Stomach (tissue), 4 donors: ENCODE results near the gene RIN1.
A peak's percentile ranks its signal among the peaks of the same experiment; 100 is the strongest.

Experiments
- POLR2AphosphoS5 ChIP-seq, 3 donors: sonication (generic); formaldehyde crosslinking; IDR thresholded peaks; one replicate each; pipeline ENCODE4 v1.6.1; 2016; ENCODE audit warnings: antibody characterized with exemption in 3 of 3
- TF ChIP-seq, protein P1 (sequence below), 7 experiments: fragments of 450-650 bp in 4 of 7; fragments of 200-600 bp in 3 of 7; sonication (generic) in 3 of 7; IDR thresholded peaks; one replicate each; pipeline ENCODE4 v1.5.1; 2016 to 2019; ENCODE audit warnings: antibody characterized with exemption in 7 of 7, control low read depth in 2 of 7, mild to moderate bottlenecking in 1 of 7

DNA sequence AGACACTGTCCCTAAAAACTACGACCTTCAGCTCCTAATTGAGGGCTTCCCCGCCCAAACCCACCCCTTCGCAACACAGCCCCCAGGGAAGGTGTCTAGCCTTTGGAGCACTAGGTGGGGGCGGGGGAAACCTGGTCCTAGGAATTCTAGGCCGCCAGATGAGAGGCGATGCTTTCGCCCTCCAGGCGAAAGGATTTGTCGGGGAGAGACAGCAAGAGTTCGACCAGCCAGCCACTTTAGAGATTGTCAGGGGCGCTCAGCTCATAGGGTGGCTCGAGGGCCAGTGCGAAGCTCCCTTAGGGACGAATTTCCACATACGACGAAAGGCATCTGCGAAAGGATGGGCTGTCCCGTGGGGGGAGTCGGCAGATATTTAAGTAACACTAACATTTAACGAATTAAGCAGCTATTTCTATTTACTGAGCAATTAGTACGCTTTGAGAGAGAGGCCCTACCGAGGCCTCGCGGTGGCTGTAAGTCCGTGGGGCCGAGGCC, 24.7 kb downstream of the RIN1 start:
- TF ChIP-seq, protein P1, sequence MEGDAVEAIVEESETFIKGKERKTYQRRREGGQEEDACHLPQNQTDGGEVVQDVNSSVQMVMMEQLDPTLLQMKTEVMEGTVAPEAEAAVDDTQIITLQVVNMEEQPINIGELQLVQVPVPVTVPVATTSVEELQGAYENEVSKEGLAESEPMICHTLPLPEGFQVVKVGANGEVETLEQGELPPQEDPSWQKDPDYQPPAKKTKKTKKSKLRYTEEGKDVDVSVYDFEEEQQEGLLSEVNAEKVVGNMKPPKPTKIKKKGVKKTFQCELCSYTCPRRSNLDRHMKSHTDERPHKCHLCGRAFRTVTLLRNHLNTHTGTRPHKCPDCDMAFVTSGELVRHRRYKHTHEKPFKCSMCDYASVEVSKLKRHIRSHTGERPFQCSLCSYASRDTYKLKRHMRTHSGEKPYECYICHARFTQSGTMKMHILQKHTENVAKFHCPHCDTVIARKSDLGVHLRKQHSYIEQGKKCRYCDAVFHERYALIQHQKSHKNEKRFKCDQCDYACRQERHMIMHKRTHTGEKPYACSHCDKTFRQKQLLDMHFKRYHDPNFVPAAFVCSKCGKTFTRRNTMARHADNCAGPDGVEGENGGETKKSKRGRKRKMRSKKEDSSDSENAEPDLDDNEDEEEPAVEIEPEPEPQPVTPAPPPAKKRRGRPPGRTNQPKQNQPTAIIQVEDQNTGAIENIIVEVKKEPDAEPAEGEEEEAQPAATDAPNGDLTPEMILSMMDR (IDR thresholded peaks at IDR 0.05) = peak in 1 of 7 experiments; percentile 87
- TF ChIP-seq POLR2AphosphoS5 (IDR thresholded peaks at IDR 0.05) = no peak
